HEK293 (cell line): ENCODE data around the gene S1PR3.

Experiments
- CTCF ChIA-PET: fragments of 350-600 bp; formaldehyde crosslinking; extraction: SDS; loops from one replicate; lab custom pipeline; 2021; ENCODE audit warnings: antibody characterized with exemption; lab: Yijun Ruan, JAX
- POLR2A ChIA-PET: fragments of 300-600 bp; formaldehyde crosslinking; extraction: SDS; loops from one replicate; lab custom pipeline; 2020; ENCODE audit warnings: antibody characterized with exemption, inconsistent platforms; lab: Yijun Ruan, JAX
- H3K27ac ChIP-seq: fragments of 200-500 bp; sonication (Bioruptor generic); 2 replicates; pipeline ENCODE4 v1.5.1; 2014; ENCODE audit warnings: low read depth, low read length, control low read depth, inconsistent platforms; ENCODE audit errors: extremely low read depth
- H3K36me3 ChIP-seq, 2 experiments: fragments of 200-500 bp in 1 of 2; sonication (Bioruptor generic) in 1 of 2; 1 replicate in 1 of 2; 2 replicates in 1 of 2; pipeline ENCODE4 v1.5.1; 2014 to 2017; ENCODE audit warnings: inconsistent platforms in 2 of 2, low read length in 2 of 2; ENCODE audit not compliant: control insufficient read depth in 2 of 2, insufficient read depth in 1 of 2
- H3K4me1 ChIP-seq: fragments of 200-500 bp; sonication (Bioruptor generic); 2 replicates; pipeline ENCODE4 v1.5.1; 2014; ENCODE audit warnings: mild to moderate bottlenecking, low read length, inconsistent platforms; ENCODE audit not compliant: control insufficient read depth, insufficient read depth
- H3K4me3 ChIP-seq: 2 replicates; pipeline ENCODE4 v1.5.1; 2011; ENCODE audit warnings: low read depth, mild to moderate bottlenecking, control low read depth, low read length, moderate library complexity
- H3K9me3 ChIP-seq: fragments of 200-500 bp; sonication (Bioruptor generic); 2 replicates; pipeline ENCODE4 v1.5.1; 2014; ENCODE audit warnings: low read depth, low read length, inconsistent platforms; ENCODE audit not compliant: control insufficient read depth, insufficient read depth
- CTCF ChIP-seq: fragments of 450-650 bp; formaldehyde crosslinking; IDR thresholded peaks from 2 replicates; pipeline ENCODE4 v1.5.1; 2016; ENCODE audit warnings: missing biosample characterization, missing genetic modification characterization
- EGR2 ChIP-seq: fragments of 450-650 bp; formaldehyde crosslinking; IDR thresholded peaks from 2 replicates; pipeline ENCODE4 v1.5.1; 2016; ENCODE audit warnings: low read depth, missing biosample characterization, missing genetic modification characterization
- FEZF1 ChIP-seq: fragments of 450-650 bp; formaldehyde crosslinking; IDR thresholded peaks from 2 replicates; pipeline ENCODE4 v1.5.1; 2016; ENCODE audit warnings: missing biosample characterization, missing genetic modification characterization
- GLIS1 ChIP-seq: fragments of 450-650 bp; formaldehyde crosslinking; IDR thresholded peaks from 2 replicates; pipeline ENCODE4 v1.5.1; 2016; ENCODE audit warnings: missing biosample characterization, missing genetic modification characterization
- PBX3 ChIP-seq: sonication (generic); formaldehyde crosslinking; IDR thresholded peaks from 2 replicates; pipeline ENCODE4 v1.8.1; 2022; ENCODE audit warnings: mild to moderate bottlenecking, moderate library complexity, missing genetic modification reagents
- ZBTB8A ChIP-seq: fragments of 450-650 bp; formaldehyde crosslinking; IDR thresholded peaks from 2 replicates; pipeline ENCODE4 v1.5.1; 2016; ENCODE audit warnings: missing biosample characterization, missing genetic modification characterization
- ZIC2 ChIP-seq: fragments of 450-650 bp; formaldehyde crosslinking; IDR thresholded peaks from 2 replicates; pipeline ENCODE4 v1.5.1; 2016; ENCODE audit warnings: missing biosample characterization, missing genetic modification characterization
- ZNF132 ChIP-seq: fragments of 450-650 bp; formaldehyde crosslinking; IDR thresholded peaks from 2 replicates; pipeline ENCODE4 v1.5.1; 2017; ENCODE audit warnings: missing biosample characterization, missing genetic modification characterization, borderline replicate concordance
- ZNF146 ChIP-seq: fragments of 450-650 bp; formaldehyde crosslinking; IDR thresholded peaks from 2 replicates; pipeline ENCODE4 v1.5.1; 2016; ENCODE audit warnings: missing biosample characterization, missing genetic modification characterization
- ZNF214 ChIP-seq: fragments of 450-650 bp; formaldehyde crosslinking; IDR thresholded peaks from 2 replicates; pipeline ENCODE4 v1.5.1; 2017; ENCODE audit warnings: missing biosample characterization, mild to moderate bottlenecking, missing genetic modification characterization, borderline replicate concordance
- ZNF37A ChIP-seq: fragments of 450-650 bp; IDR thresholded peaks from 2 replicates; pipeline ENCODE4 v1.5.1; 2018; ENCODE audit warnings: missing biosample characterization, missing genetic modification characterization
- ZNF510 ChIP-seq: fragments of 450-650 bp; formaldehyde crosslinking; IDR thresholded peaks from 2 replicates; pipeline ENCODE4 v1.5.1; 2018; ENCODE audit warnings: mild to moderate bottlenecking, missing genetic modification characterization, missing biosample characterization; ENCODE audit not compliant: insufficient replicate concordance
- ZNF549 ChIP-seq: fragments of 450-650 bp; IDR thresholded peaks from 2 replicates; pipeline ENCODE4 v1.5.1; 2018; ENCODE audit warnings: missing biosample characterization, missing genetic modification characterization, mild to moderate bottlenecking, inconsistent platforms, moderate library complexity
- ZNF654 ChIP-seq: fragments of 450-650 bp; formaldehyde crosslinking; IDR thresholded peaks from 2 replicates; pipeline ENCODE4 v1.5.1; 2016; ENCODE audit warnings: low read depth, missing biosample characterization, missing genetic modification characterization
- ZNF660 ChIP-seq: fragments of 450-650 bp; IDR thresholded peaks from 2 replicates; pipeline ENCODE4 v1.5.1; 2018; ENCODE audit warnings: missing biosample characterization, mild to moderate bottlenecking, missing genetic modification characterization
- ZNF670 ChIP-seq: fragments of 450-650 bp; formaldehyde crosslinking; IDR thresholded peaks from 2 replicates; pipeline ENCODE4 v1.5.1; 2016; ENCODE audit warnings: missing biosample characterization, missing genetic modification characterization, low read depth
- ZNF747 ChIP-seq: fragments of 450-650 bp; formaldehyde crosslinking; IDR thresholded peaks from 2 replicates; pipeline ENCODE4 v1.5.1; 2016; ENCODE audit warnings: missing biosample characterization, missing genetic modification characterization
- ZSCAN23 ChIP-seq: fragments of 450-650 bp; formaldehyde crosslinking; IDR thresholded peaks from 2 replicates; pipeline ENCODE4 v1.5.1; 2016; ENCODE audit warnings: missing biosample characterization, missing genetic modification characterization
- ZSCAN30 ChIP-seq: fragments of 450-650 bp; IDR thresholded peaks from 2 replicates; pipeline ENCODE4 v1.5.1; 2018; ENCODE audit warnings: missing biosample characterization, mild to moderate bottlenecking, missing genetic modification characterization, moderate library complexity
- ZSCAN5A ChIP-seq: fragments of 450-650 bp; formaldehyde crosslinking; IDR thresholded peaks from 2 replicates; pipeline ENCODE4 v1.5.1; 2016; ENCODE audit warnings: missing biosample characterization, missing genetic modification characterization

Gene S1PR3

GRCh38 chr9:89000973-89001916 lies 10.0 kb downstream of the S1PR3 start:
- H3K4me1 ChIP-seq, result no peaks in the 10 kb centered on the region
- TF ChIP-seq ZIC2 (peak; percentile 69), ZNF654 (tag by site-specific recombination) (peak; percentile 89), ZNF747 (tag by site-specific recombination) (no peak), GLIS1 (tag by site-specific recombination) (peak; percentile 80), ZNF37A (tag by site-specific recombination) (no peak), CTCF (peak; percentile 74), ZNF549 (no peak), EGR2 (tag by site-specific recombination) (0 out of 2 replicates have a peak, but pooled peaks have one; percentile 16), ZNF132 (no peak), ZBTB8A (tag by site-specific recombination) (peak; percentile 87), ZNF510 (tag by site-specific recombination) (no peak), ZSCAN30 (0 out of 2 replicates have a peak, but pooled peaks have one; percentile 28), PBX3 (CRISPR knock-in tag) (no peak), ZNF660 (tag by site-specific recombination) (0 out of 2 replicates have a peak, but pooled peaks have one; percentile 41)
- CTCF ChIA-PET, result interaction anchor here (0.6 to 1.6 kb wide), 15 partner anchors 8 to 464 kb away, joined by 3 to 8 read pairs (median 4); no protein-coding TSS in a partner anchor
- H3K9me3 ChIP-seq, result no peaks in the 10 kb centered on the region
- no peak overlapping the region for H3K4me3 ChIP-seq
- POLR2A ChIA-PET, result interaction anchor here (0.6 to 0.9 kb wide), 2 partner anchors 341 to 514 kb away, joined by 3 read pairs; no protein-coding TSS in a partner anchor
- peaks cover 0 to 31% of the 10 kb centered on the region in 2 experiments; a peak in 1 of 3 replicates for H3K36me3 ChIP-seq
- H3K27ac ChIP-seq, result no peak overlapping the region

- Histone ChIP-seq H3K4me1 (no peaks in the 10 kb centered on the region), H3K4me3 (no peak overlapping the region), H3K9me3 (no peaks in the 10 kb centered on the region), H3K27ac (no peak overlapping the region), H3K36me3 (peaks cover 0 to 25% of the 10 kb centered on the region in 2 experiments; a peak in 1 of 3 replicates)
- ChIA-PET CTCF (interaction anchor here (0.7 kb wide), 2 partner anchors 244 to 406 kb away, joined by 4 to 6 read pairs; no protein-coding TSS in a partner anchor), POLR2A (no interaction called here)
- no peak for TF ChIP-seq ZSCAN23
- no peak for TF ChIP-seq ZSCAN5A (tag by site-specific recombination)
- no peak for TF ChIP-seq ZNF214 (tag by site-specific recombination)
- TF ChIP-seq ZNF146 (tag by site-specific recombination), result no peak
- no peak for TF ChIP-seq FEZF1 (tag by site-specific recombination)
- TF ChIP-seq ZNF670 (tag by site-specific recombination), result no peak
These were observed 10.8 kb downstream of the S1PR3 start for GRCh38 chr9:89001917-89002540.
